ENCODE results near the gene XXYLT1. TPM values are rescaled to one million over a fixed set of nuclear protein-coding genes. Genes with fewer than 3 reads are reported as not detected.

XXYLT1 gene
- total RNA-seq, 1 donor from 2014 or later: 41.1 TPM

- H3K27me3 Mint-ChIP-seq (ENCODE audit: low read depth): no peaks in the 10 kb centered on the region
- H3K36me3 Mint-ChIP-seq (ENCODE audit: low read depth): peaks cover 18% of the 10 kb centered on the region
- peak overlapping the region; percentile 3 for H3K4me3 Mint-ChIP-seq
- peak overlapping the region; percentile 92 for H3K27ac Mint-ChIP-seq (ENCODE audit: unreplicated experiment)
- peak; percentile 54 for DNase-seq (ENCODE audit: low read depth, low spot score)
- H3K9me3 Mint-ChIP-seq: peaks cover 5% of the 10 kb centered on the region
- peaks cover 45% of the 10 kb centered on the region for H3K4me1 Mint-ChIP-seq
- TF ChIP-seq, protein P1, sequence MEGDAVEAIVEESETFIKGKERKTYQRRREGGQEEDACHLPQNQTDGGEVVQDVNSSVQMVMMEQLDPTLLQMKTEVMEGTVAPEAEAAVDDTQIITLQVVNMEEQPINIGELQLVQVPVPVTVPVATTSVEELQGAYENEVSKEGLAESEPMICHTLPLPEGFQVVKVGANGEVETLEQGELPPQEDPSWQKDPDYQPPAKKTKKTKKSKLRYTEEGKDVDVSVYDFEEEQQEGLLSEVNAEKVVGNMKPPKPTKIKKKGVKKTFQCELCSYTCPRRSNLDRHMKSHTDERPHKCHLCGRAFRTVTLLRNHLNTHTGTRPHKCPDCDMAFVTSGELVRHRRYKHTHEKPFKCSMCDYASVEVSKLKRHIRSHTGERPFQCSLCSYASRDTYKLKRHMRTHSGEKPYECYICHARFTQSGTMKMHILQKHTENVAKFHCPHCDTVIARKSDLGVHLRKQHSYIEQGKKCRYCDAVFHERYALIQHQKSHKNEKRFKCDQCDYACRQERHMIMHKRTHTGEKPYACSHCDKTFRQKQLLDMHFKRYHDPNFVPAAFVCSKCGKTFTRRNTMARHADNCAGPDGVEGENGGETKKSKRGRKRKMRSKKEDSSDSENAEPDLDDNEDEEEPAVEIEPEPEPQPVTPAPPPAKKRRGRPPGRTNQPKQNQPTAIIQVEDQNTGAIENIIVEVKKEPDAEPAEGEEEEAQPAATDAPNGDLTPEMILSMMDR (conservative IDR thresholded peaks at IDR 0.05): no peak
Measured at GRCh38 chr3:195195321-195196209, 75.4 kb downstream of the XXYLT1 start.

DNA sequence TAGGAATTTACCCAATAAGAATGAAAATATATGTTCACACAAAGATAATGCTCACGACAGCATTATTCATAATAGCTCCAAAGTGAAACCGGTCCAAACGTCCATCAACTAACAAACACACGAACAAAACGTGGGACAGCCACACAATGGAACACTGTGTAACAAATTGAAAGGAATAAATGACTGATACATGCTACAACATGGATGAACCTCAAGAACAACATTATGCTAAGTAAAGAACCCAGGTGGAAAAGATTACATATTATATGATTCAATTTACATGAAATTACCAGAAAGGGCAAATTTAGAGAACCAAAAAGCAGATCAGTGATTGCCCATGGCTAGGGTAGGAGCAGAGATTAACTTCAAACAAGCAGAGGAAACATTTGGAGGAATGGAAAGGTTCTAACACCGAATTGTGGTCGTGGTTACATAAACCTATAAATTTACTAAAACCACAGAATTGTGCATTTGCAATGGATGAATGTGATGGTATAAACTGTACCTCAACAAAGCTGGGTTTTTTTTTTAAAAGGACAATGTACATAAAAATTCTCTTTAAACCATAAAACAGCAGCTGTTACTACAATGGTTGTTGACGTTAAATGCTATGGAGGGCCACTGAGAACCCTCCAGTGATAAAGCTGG is 76.3 kb downstream of the XXYLT1 start:
- Mint-ChIP-seq H3K36me3 (ENCODE audit: low read depth) (peaks cover 19% of the 10 kb centered on the region), H3K4me3 (peak overlapping the region; percentile 1), H3K9me3 (peaks cover 5% of the 10 kb centered on the region), H3K27ac (ENCODE audit: unreplicated experiment) (peak overlapping the region; percentile 92), H3K27me3 (ENCODE audit: low read depth) (no peaks in the 10 kb centered on the region), H3K4me1 (peaks cover 48% of the 10 kb centered on the region)
- TF ChIP-seq, protein P1 (conservative IDR thresholded peaks at IDR 0.05): no peak
- no peak for DNase-seq (ENCODE audit: low read depth, low spot score)

- Mint-ChIP-seq H3K4me1 (peaks cover 49% of the 10 kb centered on the region), H3K27me3 (ENCODE audit: low read depth) (no peaks in the 10 kb centered on the region), H3K36me3 (ENCODE audit: low read depth) (peaks cover 13% of the 10 kb centered on the region), H3K4me3 (no peak overlapping the region), H3K9me3 (peaks cover 6% of the 10 kb centered on the region), H3K27ac (ENCODE audit: unreplicated experiment) (no peak overlapping the region)
- no peak for DNase-seq (ENCODE audit: low read depth, low spot score)
- TF ChIP-seq, protein P1 (conservative IDR thresholded peaks at IDR 0.05): no peak
Measured at GRCh38 chr3:195191580-195191979, 79.4 kb downstream of the XXYLT1 start.

DNA sequence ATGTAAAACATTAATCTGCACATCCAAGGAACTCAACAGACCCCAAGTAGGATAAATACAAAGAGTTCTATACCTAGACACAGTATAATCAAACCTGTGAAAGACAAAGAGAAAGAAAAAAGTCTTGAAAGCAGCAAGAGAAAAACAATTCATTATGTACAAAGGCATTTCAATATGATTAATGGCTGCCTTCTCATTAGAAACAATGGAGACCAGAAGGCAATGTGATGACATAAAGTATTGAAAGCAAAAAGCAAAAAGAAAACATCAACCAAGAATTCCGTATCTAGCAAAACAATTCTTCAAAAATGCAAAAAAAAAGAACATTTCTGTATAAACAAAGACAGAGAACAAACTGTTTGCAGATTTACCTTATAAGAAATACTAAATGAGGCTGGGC is 81.1 kb downstream of the XXYLT1 start:
- TF ChIP-seq, protein P1 (conservative IDR thresholded peaks at IDR 0.05): no peak
- H3K27ac Mint-ChIP-seq (ENCODE audit: unreplicated experiment): no peak overlapping the region
- H3K9me3 Mint-ChIP-seq: peaks cover 8% of the 10 kb centered on the region
- H3K27me3 Mint-ChIP-seq (ENCODE audit: low read depth): no peaks in the 10 kb centered on the region
- H3K4me3 Mint-ChIP-seq: no peak overlapping the region
- H3K36me3 Mint-ChIP-seq (ENCODE audit: low read depth): peaks cover 18% of the 10 kb centered on the region
- peaks cover 47% of the 10 kb centered on the region for H3K4me1 Mint-ChIP-seq
- DNase-seq (ENCODE audit: low read depth, low spot score): no peak

DNA sequence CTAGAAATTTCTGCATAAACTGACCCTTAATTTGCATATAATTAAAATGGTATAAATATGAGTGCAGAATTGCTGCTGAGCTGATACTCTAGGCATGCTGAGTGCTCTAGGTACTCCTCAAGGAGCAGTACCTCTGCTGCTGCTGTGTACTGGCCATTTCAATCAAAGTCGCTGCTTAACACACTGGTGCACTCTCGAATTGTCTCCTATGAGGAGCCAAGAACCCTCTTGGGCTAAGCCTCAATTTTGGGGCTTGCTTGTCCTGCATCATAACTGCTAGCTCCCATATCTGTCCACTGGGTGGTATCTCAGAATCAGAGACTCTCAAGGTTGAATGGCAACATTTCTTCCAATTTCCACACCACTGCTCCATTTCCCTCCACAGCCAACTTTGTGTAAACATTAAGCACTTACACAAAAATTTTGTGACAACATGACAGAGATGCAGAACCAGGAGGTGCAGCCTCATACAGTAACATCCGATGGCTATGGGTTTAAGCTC is 82.5 kb downstream of the XXYLT1 start:
- no peak for DNase-seq (ENCODE audit: low read depth, low spot score)
- H3K4me3 Mint-ChIP-seq: no peak overlapping the region
- TF ChIP-seq, protein P1 (conservative IDR thresholded peaks at IDR 0.05): no peak
- H3K27ac Mint-ChIP-seq (ENCODE audit: unreplicated experiment): no peak overlapping the region
- peaks cover 51% of the 10 kb centered on the region for H3K4me1 Mint-ChIP-seq
- H3K27me3 Mint-ChIP-seq (ENCODE audit: low read depth): no peaks in the 10 kb centered on the region
- H3K9me3 Mint-ChIP-seq: peaks cover 8% of the 10 kb centered on the region
- peaks cover 18% of the 10 kb centered on the region for H3K36me3 Mint-ChIP-seq (ENCODE audit: low read depth)
